HG02943 (cell line): ENCODE data around the gene LETM1.

Experiments used
- ATAC-seq: cut with Tn5 transposase; IDR thresholded peaks from one replicate; pipeline ENCODE4 v1.9.1; 2021; ENCODE audit warnings: mild to moderate bottlenecking, low read depth, moderate library complexity; ENCODE audit not compliant: unreplicated experiment

The LETM1 gene

GRCh38 chr4:1830234-1830633 is 25.7 kb downstream of the LETM1 start:
- no peak for ATAC-seq

GRCh38 chr4:1826531-1827350 is 29.2 kb downstream of the LETM1 start:
- ATAC-seq, result no peak

- ATAC-seq, result no peak
These were observed 30.6 kb downstream of the LETM1 start for GRCh38 chr4:1825326-1825725.

DNA sequence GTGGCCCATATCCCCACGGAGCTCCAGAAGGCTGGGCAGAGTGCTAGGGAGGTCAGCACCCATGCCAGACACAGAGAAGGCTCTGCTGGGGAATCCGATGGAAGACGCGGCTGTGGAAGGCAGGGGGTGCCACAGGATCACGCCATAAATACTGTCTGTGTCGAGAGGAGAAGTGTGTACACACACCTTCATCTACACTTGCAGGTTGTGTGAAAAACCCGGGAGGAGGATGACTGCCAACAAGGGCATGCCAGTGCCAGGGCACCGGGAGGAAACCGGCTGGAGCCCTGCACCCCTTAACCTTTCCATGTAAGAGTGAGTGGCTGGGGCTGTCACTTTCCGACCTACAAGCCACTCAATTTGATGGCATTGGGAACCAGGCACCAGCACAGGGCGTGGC is 31.2 kb downstream of the LETM1 start:
- no peak for ATAC-seq

- ATAC-seq, result no peak
These were observed 32.4 kb downstream of the LETM1 start for GRCh38 chr4:1823545-1823932.

GRCh38 chr4:1822568-1823544 is 33.1 kb downstream of the LETM1 start:
- ATAC-seq, result no peak

GRCh38 chr4:1821679-1822567 is 34.0 kb downstream of the LETM1 start:
- no peak for ATAC-seq

GRCh38 chr4:1819816-1820215 is 36.1 kb downstream of the LETM1 start:
- no peak for ATAC-seq

- ATAC-seq, result no peak
These were observed 36.7 kb downstream of the LETM1 start for GRCh38 chr4:1819284-1819683.

GRCh38 chr4:1815997-1816860 is 39.7 kb downstream of the LETM1 start:
- no peak for ATAC-seq

GRCh38 chr4:1815096-1815996 is 40.6 kb downstream of the LETM1 start:
- no peak for ATAC-seq

DNA sequence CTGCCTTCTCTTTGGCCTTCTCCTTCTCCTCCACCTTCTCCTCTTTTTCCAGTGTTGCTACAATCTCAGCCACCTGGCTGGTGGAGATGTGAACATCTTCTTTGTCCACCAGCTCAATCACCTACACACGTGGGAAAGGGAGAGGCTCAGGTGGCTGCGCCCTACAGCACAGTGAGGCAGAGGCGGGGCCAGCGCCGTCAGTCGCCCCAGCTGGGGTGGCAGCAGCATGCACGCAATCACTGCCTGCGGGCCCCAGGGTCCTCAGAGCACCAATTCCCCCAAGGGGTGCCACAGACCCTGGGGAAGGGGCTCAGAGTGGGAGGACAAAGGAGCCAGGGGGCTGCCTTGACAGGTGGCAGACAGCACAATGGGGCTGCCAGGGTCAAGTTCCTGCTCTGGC is 41.5 kb downstream of the LETM1 start:
- no peak for ATAC-seq

GRCh38 chr4:1813915-1814314 is 42.0 kb downstream of the LETM1 start:
- ATAC-seq, result no peak

DNA sequence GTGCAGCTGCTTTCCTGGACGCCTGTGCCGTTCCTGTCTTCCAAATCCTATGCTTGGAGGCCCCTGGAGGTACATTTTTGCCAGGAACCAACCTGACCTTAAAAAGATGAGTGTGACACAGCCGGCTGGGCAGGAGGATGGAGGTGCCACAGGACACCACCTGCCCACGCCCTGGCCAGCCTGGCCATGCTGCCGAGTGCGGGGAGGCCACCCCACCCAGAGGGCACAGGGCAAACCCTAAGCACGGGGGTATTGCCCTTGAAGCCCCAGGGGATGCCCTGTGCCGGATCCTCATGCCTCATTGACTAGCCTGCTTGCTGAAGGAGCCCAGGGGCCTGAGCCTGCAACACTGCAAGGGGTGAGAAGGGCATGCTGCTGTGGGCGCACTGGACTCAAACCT is 42.7 kb downstream of the LETM1 start:
- no peak for ATAC-seq

DNA sequence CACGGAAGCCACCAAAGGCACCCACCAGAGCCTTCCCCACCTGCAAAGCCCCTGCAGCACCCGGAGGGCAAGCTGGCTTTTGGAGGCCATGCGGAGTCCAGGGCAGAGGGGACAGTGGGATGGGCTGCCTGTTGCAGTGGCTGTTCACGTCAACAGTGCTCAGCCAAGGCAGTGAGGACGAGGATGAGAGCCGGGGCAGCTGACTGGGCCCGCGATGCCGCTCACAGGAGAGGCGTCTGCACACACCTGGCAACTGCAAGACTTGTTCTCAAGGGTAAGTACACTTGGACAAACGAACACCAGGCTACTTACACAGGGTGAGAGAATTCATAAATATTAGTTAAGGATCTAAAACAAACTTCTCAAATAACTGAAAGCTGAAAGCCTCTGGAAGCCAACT is 43.2 kb downstream of the LETM1 start:
- no peak for ATAC-seq

- ATAC-seq, result no peak
These were observed 45.2 kb downstream of the LETM1 start for GRCh38 chr4:1810765-1811164.

GRCh38 chr4:1809754-1810502 is 46.0 kb downstream of the LETM1 start:
- no peak for ATAC-seq
